ENCODE data around the gene RAB5B.

RAB5B gene

GRCh38 chr12:55973599-55974307 is at the start of gene RAB5B (continued):
- TF ChIP-seq ZNF398 (tag by site-specific recombination; IDR thresholded peaks at IDR 0.05) (no peak), WT1 (tag by site-specific recombination; IDR thresholded peaks at IDR 0.05) (no peak; the same call in 1 of the 2 replicates), HOXA7 (CRISPR knock-in tag; IDR thresholded peaks at IDR 0.05; ENCODE audit: borderline replicate concordance) (no peak), ZNF830 (tag by site-specific recombination; IDR thresholded peaks at IDR 0.05; ENCODE audit: low read depth) (no peak), ZNF16 (tag by site-specific recombination; IDR thresholded peaks at IDR 0.05; ENCODE audit: low read depth) (no peak), ZNF121 (tag by site-specific recombination; IDR thresholded peaks at IDR 0.05) (no peak), ZNF19 (tag by site-specific recombination; IDR thresholded peaks at IDR 0.05; ENCODE audit: low read depth) (no peak), ZNF266 (tag by site-specific recombination; IDR thresholded peaks at IDR 0.05; ENCODE audit: low read depth) (no peak), ZNF274 (IDR thresholded peaks at IDR 0.05; ENCODE audit: low read length) (no peak), ZNF274 (tag by site-specific recombination; IDR thresholded peaks at IDR 0.05; ENCODE audit: borderline replicate concordance) (no peak), SCRT1 (tag by site-specific recombination; IDR thresholded peaks at IDR 0.05; ENCODE audit: borderline replicate concordance) (peak; percentile 96), ZNF10 (tag by site-specific recombination; IDR thresholded peaks at IDR 0.05) (peak; percentile 99), ZNF571 (tag by site-specific recombination; IDR thresholded peaks at IDR 0.05) (no peak), PRDM1 (tag by site-specific recombination; IDR thresholded peaks at IDR 0.05) (no peak), ZNF23 (tag by site-specific recombination; IDR thresholded peaks at IDR 0.05; ENCODE audit: borderline replicate concordance) (no peak), ZNF701 (tag by site-specific recombination; IDR thresholded peaks at IDR 0.05) (no peak), TCF7L2 (IDR thresholded peaks at IDR 0.05; ENCODE audit: borderline replicate concordance, low read depth, low read length) (no peak), ZNF184 (tag by site-specific recombination; IDR thresholded peaks at IDR 0.05) (0 out of 2 replicates have a peak, but pooled peaks have one; percentile 16), ZNF132 (tag by site-specific recombination; IDR thresholded peaks at IDR 0.05; ENCODE audit: borderline replicate concordance) (no peak), ZFP3 (tag by site-specific recombination; IDR thresholded peaks at IDR 0.05; ENCODE audit: low read depth) (no peak), PATZ1 (tag by site-specific recombination; IDR thresholded peaks at IDR 0.05) (peak; percentile 91), ZNF549 (tag by site-specific recombination; IDR thresholded peaks at IDR 0.05) (no peak), IKZF3 (tag by site-specific recombination; IDR thresholded peaks at IDR 0.05) (no peak), RBAK (tag by site-specific recombination; IDR thresholded peaks at IDR 0.05) (no peak), ZSCAN30 (tag by site-specific recombination; IDR thresholded peaks at IDR 0.05) (no peak), ZNF777 (tag by site-specific recombination; IDR thresholded peaks at IDR 0.05; ENCODE audit: borderline replicate concordance) (no peak), ZNF48 (tag by site-specific recombination; IDR thresholded peaks at IDR 0.05) (no peak)
- TF ChIP-seq, protein P1, sequence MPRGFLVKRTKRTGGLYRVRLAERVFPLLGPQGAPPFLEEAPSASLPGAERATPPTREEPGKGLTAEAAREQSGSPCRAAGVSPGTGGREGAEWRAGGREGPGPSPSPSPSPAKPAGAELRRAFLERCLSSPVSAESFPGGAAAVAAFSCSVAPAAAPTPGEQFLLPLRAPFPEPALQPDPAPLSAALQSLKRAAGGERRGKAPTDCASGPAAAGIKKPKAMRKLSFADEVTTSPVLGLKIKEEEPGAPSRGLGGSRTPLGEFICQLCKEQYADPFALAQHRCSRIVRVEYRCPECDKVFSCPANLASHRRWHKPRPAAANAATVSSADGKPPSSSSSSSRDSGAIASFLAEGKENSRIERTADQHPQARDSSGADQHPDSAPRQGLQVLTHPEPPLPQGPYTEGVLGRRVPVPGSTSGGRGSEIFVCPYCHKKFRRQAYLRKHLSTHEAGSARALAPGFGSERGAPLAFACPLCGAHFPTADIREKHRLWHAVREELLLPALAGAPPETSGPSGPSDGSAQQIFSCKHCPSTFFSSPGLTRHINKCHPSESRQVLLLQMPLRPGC (tag by site-specific recombination; IDR thresholded peaks at IDR 0.05) = no peak; the same call in 1 of the 2 replicates
- TF ChIP-seq, protein P2, sequence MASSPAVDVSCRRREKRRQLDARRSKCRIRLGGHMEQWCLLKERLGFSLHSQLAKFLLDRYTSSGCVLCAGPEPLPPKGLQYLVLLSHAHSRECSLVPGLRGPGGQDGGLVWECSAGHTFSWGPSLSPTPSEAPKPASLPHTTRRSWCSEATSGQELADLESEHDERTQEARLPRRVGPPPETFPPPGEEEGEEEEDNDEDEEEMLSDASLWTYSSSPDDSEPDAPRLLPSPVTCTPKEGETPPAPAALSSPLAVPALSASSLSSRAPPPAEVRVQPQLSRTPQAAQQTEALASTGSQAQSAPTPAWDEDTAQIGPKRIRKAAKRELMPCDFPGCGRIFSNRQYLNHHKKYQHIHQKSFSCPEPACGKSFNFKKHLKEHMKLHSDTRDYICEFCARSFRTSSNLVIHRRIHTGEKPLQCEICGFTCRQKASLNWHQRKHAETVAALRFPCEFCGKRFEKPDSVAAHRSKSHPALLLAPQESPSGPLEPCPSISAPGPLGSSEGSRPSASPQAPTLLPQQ (tag by site-specific recombination; IDR thresholded peaks at IDR 0.05) = peak; percentile 79
- TF ChIP-seq, protein P3, sequence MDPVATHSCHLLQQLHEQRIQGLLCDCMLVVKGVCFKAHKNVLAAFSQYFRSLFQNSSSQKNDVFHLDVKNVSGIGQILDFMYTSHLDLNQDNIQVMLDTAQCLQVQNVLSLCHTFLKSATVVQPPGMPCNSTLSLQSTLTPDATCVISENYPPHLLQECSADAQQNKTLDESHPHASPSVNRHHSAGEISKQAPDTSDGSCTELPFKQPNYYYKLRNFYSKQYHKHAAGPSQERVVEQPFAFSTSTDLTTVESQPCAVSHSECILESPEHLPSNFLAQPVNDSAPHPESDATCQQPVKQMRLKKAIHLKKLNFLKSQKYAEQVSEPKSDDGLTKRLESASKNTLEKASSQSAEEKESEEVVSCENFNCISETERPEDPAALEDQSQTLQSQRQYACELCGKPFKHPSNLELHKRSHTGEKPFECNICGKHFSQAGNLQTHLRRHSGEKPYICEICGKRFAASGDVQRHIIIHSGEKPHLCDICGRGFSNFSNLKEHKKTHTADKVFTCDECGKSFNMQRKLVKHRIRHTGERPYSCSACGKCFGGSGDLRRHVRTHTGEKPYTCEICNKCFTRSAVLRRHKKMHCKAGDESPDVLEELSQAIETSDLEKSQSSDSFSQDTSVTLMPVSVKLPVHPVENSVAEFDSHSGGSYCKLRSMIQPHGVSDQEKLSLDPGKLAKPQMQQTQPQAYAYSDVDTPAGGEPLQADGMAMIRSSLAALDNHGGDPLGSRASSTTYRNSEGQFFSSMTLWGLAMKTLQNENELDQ (tag by site-specific recombination; IDR thresholded peaks at IDR 0.05; ENCODE audit: low read depth) = no peak
